Measurements from ENCODE around the gene STK32B.

Gene STK32B

GRCh38 chr4:5370286-5370685 lies 319.0 kb downstream of the STK32B start:
- DNase-seq, result no peak

DNA sequence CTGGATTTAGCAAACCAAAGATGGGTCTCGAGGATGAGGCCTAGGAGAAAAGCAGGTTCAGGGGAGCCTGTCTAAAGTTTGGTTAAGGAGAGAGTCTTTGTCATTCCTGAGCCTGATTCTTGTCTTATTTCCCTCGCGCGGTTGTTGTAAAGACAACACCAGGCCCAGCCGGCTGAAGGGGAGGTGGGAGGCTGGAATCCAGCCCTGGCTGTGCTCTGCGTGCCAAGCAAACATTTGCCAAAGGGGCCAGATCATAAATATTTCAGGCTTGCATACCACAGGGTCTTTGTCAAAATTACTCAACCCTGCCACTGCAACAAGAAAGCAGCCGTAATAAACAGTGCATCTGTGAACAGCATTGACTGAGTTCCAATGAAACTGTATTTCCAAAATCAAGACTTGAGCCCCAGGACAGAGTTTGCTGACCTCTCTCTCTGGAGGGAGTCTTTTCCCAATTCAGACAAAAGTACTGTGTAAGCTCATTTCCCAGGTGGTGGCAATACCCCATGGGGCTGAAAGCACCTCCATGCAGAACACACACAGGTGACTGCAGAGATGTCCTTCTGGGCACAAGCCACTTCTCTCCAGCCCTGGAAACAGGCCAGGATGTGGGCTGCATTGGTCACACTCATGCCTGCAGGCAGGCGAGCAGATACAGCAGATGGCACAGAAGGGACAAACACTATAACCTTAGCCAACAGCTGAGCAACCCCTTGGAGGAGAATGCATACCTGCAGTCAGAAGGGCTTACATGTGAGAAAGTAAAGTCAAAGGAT lies 320.3 kb downstream of the STK32B start:
- no peak for DNase-seq

DNA sequence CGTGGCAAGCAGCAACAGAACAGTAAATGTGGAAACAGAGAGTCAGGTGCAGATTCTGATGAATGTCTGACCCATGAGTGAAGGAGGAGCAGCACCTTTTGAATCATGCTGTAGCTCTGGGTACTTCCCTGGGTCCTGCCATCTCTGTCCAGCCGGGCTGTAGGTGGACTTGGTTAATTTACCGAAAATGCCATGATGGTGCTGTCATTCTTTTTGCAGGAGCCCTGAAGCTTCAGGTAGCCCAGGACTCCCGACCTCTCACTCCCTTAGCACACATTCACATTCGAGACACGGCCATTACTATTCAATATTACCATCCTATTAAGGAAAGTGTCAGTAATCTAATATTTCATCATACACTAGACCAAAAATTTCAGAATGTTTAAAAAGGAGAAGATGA lies 320.9 kb downstream of the STK32B start:
- DNase-seq, result no peak

GRCh38 chr4:5373327-5373726 lies 322.0 kb downstream of the STK32B start:
- DNase-seq, result no peak

DNA sequence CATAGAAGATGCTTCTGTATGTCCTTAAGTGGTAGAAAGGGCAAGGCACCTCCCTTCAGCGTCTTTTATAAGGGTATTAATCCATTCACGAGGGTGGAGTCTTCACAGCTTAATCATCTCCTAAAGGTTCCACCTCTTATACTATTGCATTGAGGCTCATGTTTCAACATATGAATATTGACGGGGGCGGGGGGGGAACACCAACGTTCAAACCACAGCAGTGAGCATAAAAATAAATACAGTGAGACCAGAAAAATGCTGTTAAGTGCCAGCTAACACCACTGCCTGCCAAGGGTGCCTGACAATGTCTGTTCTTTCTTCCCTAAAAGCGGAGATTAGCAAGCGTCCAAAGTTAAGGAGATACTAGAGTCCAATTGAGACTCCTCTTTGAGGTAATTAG lies 323.3 kb downstream of the STK32B start:
- DNase-seq, result no peak

GRCh38 chr4:5374994-5375393 lies 323.7 kb downstream of the STK32B start:
- DNase-seq, result no peak

DNA sequence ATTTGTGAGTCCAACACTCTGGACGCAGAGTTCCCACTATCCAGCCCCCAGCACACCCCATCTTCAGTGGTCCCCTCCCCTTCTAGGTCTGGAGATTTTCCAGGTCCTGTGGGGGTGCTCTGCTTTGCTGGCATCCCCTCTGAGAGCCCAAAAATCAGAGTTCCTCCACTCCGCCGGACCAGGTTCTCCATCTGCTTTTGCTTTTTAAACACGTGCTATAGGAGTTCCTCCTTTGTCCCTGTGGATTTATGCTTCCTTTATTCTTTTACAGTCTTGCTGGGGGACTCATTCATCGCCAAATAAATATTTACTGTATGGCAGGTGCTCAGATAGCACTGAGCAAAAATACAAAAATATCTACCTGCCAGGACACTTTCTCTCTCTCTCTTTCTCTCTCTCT lies 324.7 kb downstream of the STK32B start:
- no peak for DNase-seq

- DNase-seq, result no peak
Observed at GRCh38 chr4:5378002-5378401, 326.7 kb downstream of the STK32B start.

DNA sequence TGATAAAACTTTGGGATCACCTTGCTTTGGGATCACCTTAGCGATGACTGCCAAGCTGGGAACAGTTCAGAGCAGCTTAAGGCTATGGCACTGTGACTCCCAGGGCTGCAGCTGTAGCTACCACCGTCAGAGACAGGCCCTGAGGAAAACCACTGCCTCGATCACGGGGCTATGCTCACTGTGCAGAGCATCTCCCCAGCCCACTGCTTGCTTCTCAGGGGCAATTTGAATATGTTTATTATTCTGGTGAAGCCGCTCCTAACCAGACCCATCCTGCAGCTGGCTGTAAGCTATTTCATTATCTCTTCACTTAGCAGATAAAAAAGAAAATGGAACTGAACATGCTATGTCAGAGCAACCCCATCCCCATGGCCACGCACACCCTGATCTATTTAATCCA lies 328.6 kb downstream of the STK32B start:
- no peak for DNase-seq

GRCh38 chr4:5381961-5382441 lies 330.7 kb downstream of the STK32B start:
- no peak for DNase-seq

GRCh38 chr4:5383191-5383980 lies 332.1 kb downstream of the STK32B start:
- DNase-seq, result no peak

DNA sequence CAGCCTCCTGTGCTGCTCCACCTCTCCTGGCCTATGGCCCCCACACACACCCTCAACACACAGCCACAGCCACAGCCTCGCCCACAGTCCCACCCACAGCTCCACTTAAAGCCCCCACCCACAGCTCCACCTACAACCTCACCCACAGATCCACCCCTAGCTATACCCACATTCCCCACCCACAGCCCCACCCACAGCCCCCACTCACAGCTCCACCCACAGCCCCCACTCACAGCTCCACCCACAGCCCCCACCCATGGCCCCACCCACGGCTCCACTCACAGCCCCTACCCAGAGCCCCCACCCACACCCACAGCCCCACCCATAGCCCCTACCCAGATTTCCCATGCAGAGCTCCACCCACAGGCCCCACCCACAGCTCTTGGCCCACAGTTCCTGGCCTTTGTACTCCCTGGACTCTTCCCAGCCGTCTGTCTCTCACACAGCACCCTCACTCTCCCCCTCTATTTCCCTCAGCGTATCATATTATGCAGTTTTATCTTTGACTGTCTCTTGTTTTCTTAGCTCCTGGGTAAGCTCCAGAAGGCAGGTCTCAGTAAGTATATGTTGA lies 334.5 kb downstream of the STK32B start:
- DNase-seq, result no peak

DNA sequence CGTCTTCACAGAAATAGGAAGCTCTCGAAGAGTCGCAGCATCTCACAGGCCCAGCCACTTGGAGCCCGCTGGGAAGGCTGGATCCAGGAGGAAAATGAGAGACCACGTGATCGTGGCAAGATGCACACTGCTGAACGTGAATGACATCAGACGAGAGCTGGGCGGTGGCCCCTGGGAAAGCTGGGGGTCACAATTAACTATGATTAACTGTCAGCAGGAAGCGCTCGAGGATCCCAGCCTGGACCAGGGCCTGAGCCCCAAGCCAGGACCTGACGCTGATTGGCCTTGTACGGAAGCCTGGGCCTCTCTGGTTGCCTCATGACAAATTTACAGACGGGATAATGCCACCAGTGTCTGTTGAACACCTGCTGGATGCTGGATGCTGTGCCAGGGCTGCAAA lies 335.6 kb downstream of the STK32B start:
- no peak for DNase-seq

GRCh38 chr4:5387457-5387856 lies 336.2 kb downstream of the STK32B start:
- no peak for DNase-seq

DNA sequence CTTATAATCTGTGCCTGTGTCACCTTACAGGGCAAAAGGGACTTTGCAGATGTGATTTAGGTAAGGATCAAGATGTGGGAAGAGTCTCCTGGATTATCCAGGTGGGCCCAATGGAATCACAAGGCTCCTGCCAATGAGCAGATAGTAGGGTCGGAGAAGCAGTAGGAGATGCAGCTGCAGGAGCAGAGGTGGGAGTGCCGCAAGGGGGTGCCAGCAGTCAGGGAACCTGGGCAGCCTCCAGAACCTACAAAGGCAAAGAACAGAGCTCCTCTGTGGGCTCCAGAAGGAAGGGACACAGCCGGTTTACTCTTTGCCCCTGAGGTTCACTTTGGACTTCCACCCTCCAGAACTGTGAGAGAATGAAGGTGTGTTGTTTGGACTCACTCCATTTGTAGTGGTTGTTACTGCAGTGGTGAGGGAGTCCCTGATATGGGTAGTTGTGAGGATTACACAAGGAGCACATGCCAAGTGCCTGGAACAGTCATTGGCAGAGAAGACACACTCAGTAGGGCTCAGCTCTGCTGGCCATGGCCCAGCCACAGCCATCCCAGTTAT lies 338.6 kb downstream of the STK32B start:
- DNase-seq, result peak; percentile 1

DNA sequence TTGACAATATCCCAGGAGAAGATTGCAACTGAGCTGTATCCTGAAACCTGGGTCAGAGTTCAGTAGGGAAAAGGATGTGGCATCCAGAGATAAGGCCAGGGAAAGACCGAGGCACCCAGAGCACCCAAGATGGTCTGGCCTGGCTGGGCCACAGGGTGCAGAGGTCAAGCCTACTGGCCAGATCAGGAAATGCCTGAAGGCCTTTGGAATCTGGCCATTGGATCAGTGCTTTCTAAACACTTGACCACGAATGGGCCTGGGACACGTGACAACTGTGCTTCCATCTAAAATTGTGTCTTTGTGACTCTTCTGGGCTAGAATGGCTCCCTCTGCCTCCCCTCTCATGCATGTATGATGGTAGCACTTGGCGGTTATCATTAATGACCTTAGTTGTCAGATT lies 340.2 kb downstream of the STK32B start:
- DNase-seq, result no peak

- no peak for DNase-seq
Observed at GRCh38 chr4:5393911-5394513, 342.7 kb downstream of the STK32B start.

DNA sequence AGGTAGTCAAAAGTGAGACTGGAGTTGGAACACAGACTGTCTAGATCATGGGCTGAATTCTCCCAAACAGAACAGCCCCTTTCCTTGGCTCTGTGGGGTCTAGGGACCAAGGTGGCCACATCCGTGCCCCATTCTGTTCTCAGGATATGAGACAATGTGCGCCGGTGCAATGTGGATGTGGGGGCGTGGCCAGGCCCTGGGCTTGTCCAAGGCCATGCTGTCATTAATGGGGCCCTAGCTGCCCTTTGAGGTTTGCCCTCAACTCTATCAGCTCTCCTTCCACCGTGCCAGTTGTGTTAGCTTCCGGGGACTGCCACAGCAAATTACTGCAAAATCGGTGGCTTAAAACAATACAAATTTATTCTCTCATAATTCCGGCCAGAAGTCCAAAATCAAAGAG lies 344.5 kb downstream of the STK32B start:
- no peak for DNase-seq

- DNase-seq, result no peak
Observed at GRCh38 chr4:5398056-5398455, 346.8 kb downstream of the STK32B start.

DNA sequence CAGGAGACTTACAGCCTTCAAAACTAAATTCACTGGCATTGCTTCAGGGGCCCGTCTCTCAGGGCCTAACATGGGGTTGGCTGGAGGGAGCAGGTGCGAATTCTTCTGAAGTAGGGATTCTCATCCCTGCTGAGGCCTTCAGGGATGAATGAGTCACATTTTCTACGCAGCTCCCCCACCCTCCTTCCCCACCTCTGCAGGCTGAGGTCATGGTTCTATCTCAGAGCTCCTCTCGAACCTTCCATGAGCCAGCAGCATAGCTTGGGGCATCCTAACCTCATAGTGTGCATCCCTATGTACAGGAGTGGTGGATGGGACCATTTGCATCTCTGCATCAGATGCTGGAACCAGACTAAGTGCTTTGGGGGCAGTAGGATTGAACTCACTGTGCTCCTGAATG lies 347.8 kb downstream of the STK32B start:
- no peak for DNase-seq

DNA sequence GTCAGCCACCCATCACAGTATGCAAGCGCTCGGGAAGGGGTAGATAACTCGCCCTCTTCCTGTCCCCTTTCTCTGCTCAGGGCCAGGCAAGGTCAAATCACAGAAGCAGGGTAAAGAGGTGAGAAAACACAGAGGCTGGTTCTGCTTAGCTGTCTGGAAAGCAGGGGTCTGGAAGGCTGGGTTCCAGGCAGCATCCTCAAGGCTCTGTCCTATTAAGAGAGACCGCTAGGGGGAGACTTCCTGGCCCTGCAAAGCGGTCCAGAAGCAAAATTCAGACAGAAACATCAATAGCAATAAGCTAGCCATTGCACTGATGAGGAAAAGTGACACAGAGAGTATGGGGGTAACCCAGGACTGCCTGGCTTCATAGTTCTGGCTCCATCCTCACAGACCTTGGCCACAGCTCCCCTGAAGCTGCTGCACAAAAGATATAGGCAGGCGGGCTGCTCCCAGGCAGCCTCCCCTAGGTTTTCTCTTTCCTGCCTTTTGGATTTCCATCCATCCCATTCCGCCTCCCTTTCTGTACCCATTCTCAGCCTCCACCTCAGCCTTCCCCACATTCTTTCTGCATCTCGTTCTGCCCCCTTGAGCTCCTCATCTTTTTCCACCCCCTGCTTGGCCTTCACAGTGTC lies 348.6 kb downstream of the STK32B start:
- peak; percentile 14 for DNase-seq

GRCh38 chr4:5403746-5404497 lies 352.6 kb downstream of the STK32B start:
- no peak for DNase-seq

All from NCI-H146 (cell line).